Measurements from ENCODE around the gene SEZ6L.

Gene SEZ6L

DNA sequence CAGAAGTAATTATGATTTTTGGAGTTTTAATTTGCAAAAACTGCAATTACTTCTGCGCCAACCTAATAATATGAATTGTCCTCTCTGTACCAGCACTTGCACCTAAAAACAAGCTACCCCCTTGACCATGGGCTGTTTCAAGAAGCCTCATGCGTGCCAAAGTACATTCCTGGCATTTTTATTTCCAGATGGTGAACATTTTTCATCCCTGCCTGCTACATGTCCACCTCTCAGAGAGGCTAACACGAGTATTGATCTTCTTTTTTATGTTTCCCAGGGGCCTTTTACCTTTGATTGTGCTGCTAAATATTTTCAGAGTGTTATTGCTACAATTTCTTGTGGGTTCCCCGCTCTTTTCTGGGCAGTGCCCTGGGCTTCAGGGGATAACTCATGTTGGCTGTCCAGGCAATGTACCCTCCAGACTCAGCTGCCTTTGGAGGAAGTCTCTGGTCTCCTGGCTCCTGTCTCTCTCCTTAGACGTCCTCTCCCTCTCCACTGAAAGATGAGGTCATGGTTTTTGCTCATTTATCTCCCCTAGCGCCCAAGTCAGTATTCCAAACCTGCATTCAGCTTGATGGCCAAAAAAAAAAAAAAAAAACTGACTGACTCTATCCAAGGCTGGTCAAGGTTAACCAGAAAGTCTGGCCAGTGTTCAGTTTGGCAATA lies 173.6 kb downstream of the SEZ6L start:
- no peak for TF ChIP-seq CTCF (IDR thresholded peaks at IDR 0.05)
- H3K36me3 ChIP-seq: no peaks in the 10 kb centered on the region
- no peak overlapping the region for H3K27ac ChIP-seq
- H3K4me1 ChIP-seq (ENCODE audit: control insufficient read depth in 1 of 2, insufficient read depth in 1 of 2, low read depth in 1 of 2, low read length in 1 of 2): no peaks in the 10 kb centered on the region
- H3K9me3 ChIP-seq: no peaks in the 10 kb centered on the region
- no peak overlapping the region for H3K4me3 ChIP-seq (ENCODE audit: low read depth in 1 of 2, low read length in 1 of 2)
- peaks cover 22% of the 10 kb centered on the region for H3K27me3 ChIP-seq

DNA sequence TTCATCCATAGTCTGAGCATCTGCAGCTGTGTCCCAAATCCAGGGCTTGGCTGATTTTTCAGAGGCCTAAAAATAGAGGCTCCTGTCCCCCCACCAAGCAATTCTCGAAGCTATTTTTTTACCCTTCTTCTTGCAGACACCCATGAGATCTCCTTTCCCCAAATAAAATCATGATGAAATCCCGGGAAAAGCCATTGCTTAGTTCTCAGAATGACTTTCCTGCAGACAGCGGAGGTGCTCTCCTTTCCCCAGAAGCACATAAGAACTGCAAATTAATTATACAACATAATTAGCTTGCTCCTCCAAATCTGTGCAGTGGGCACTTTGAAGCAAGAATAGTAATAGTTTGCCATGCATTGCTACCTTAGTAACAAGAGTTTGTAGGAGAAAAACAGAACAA lies 176.2 kb downstream of the SEZ6L start:
- no peak for TF ChIP-seq CTCF (IDR thresholded peaks at IDR 0.05)
- Histone ChIP-seq H3K4me3 (ENCODE audit: low read depth in 1 of 2, low read length in 1 of 2) (no peak overlapping the region), H3K27ac (no peak overlapping the region), H3K27me3 (peaks cover 18% of the 10 kb centered on the region), H3K36me3 (no peaks in the 10 kb centered on the region), H3K9me3 (no peaks in the 10 kb centered on the region), H3K4me1 (ENCODE audit: control insufficient read depth in 1 of 2, insufficient read depth in 1 of 2, low read depth in 1 of 2, low read length in 1 of 2) (no peaks in the 10 kb centered on the region)

DNA sequence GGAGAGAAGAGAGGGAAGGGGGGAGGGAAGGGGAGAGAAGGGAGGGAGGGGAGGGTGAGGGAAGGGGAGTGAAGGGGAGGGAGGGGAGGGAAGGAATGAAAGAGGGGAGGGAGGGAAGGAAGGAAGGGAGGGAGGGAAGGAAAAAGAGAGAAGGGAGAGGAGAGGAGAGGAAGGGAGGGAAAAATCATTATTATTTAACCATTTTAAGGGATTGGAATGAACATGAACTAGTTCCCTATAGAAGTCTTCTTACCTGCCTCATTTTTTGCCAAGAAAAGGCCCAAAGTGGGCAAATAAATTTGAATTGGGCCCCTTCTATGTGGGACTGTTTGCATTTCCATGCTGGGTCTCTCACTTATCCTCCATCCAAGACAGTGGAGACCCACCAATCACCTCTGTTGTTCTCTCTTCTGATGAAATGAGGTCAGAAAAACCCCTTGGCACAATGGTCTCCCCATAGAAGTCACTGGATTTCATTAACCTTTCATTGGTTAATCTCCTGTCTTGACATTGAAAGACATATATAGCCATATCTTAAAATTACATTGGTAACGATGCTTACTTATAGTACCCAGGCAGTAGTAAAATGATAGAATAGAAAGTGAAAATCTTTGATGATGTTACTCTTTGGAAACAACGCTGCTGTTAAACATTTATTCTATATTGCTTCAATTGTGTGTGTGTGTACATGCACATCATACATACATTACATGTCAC lies 179.7 kb downstream of the SEZ6L start:
- no peaks in the 10 kb centered on the region for H3K36me3 ChIP-seq
- TF ChIP-seq CTCF (IDR thresholded peaks at IDR 0.05): no peak

GRCh38 chr22:26354707-26355106 lies 185.4 kb downstream of the SEZ6L start:
- TF ChIP-seq CTCF (IDR thresholded peaks at IDR 0.05): no peak
- no peaks in the 10 kb centered on the region for H3K36me3 ChIP-seq
- no peaks in the 10 kb centered on the region for H3K9me3 ChIP-seq
- H3K4me1 ChIP-seq (ENCODE audit: control insufficient read depth in 1 of 2, insufficient read depth in 1 of 2, low read depth in 1 of 2, low read length in 1 of 2): no peaks in the 10 kb centered on the region
- peaks cover 13% of the 10 kb centered on the region for H3K27me3 ChIP-seq
- H3K27ac ChIP-seq: no peak overlapping the region
- H3K4me3 ChIP-seq (ENCODE audit: low read depth in 1 of 2, low read length in 1 of 2): no peak overlapping the region

More for the DNA sequence above, 179.7 kb downstream of the SEZ6L start:
- Histone ChIP-seq H3K4me1 (ENCODE audit: control insufficient read depth in 1 of 2, insufficient read depth in 1 of 2, low read depth in 1 of 2, low read length in 1 of 2) (no peaks in the 10 kb centered on the region), H3K27me3 (peaks cover 12% of the 10 kb centered on the region), H3K27ac (no peak overlapping the region), H3K4me3 (ENCODE audit: low read depth in 1 of 2, low read length in 1 of 2) (no peak overlapping the region), H3K9me3 (no peaks in the 10 kb centered on the region)

GRCh38 chr22:26357281-26357680 lies 188.0 kb downstream of the SEZ6L start:
- H3K36me3 ChIP-seq: no peaks in the 10 kb centered on the region
- no peak for TF ChIP-seq CTCF (IDR thresholded peaks at IDR 0.05)
- H3K4me3 ChIP-seq (ENCODE audit: low read depth in 1 of 2, low read length in 1 of 2): no peak overlapping the region
- H3K4me1 ChIP-seq (ENCODE audit: control insufficient read depth in 1 of 2, insufficient read depth in 1 of 2, low read depth in 1 of 2, low read length in 1 of 2): peaks cover 0 to 6% of the 10 kb centered on the region in 2 experiments
- no peak overlapping the region for H3K27ac ChIP-seq
- no peaks in the 10 kb centered on the region for H3K9me3 ChIP-seq
- H3K27me3 ChIP-seq: peaks cover 20% of the 10 kb centered on the region

Measured in neutrophil (primary cell).